ENCODE results near the gene PRSS37. TPM values are rescaled to one million over a fixed set of nuclear protein-coding genes. Genes with fewer than 3 reads are reported as not detected.

The PRSS37 gene
- total RNA-seq, 1 experiment from 2014 or later, result not detected

DNA sequence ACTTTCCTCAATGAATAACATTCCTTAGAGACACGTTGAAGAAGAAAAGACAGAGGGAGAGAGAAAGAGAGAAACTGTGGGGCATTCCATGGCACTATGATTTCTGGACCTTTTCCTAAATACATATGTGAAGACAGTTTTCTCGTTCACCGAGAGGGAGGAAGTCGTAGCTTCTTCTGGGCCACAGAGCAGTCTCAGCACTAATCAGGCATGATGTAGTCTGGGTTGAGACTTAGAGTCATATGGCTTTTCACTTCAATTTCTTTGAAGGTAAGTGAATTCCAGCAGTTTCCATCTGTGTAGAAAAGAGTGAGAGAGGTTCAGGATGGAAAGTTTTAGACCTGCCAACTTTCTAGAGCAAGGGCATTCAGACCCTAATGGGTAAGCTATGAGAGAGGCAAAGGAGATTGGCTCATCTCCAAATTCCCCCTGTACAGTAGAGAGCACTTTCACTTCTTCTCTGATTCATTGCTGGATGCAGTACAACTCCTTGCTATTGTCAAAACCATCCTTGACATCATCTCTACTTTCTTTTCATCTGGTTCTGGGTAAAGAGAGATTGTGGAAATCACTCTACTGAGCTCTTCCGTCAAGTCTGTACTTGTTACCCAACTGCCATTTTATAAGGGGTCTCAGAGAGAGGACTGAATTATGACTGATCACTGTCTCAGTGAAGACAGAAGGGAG is 43.4 kb upstream of the PRSS37 start:
- Mint-ChIP-seq H3K4me3 (no peak overlapping the region), H3K9me3 (0 out of 2 replicates have a peak, but pooled peaks cover 4% of the 10 kb centered on the region), H3K4me1 (no peaks in the 10 kb centered on the region), H3K27me3 (ENCODE audit: low read depth) (no peaks in the 10 kb centered on the region; the same call in 1 of the 2 replicates), H3K27ac (no peak overlapping the region), H3K36me3 (no peaks in the 10 kb centered on the region; the same call in 1 of the 2 replicates)
- ChIA-PET POLR2A (no interaction called here), CTCF (no interaction called here)
- DNase-seq (ENCODE audit: low spot score) (no peak), ATAC-seq (no peak)
- TF ChIP-seq, protein P1, sequence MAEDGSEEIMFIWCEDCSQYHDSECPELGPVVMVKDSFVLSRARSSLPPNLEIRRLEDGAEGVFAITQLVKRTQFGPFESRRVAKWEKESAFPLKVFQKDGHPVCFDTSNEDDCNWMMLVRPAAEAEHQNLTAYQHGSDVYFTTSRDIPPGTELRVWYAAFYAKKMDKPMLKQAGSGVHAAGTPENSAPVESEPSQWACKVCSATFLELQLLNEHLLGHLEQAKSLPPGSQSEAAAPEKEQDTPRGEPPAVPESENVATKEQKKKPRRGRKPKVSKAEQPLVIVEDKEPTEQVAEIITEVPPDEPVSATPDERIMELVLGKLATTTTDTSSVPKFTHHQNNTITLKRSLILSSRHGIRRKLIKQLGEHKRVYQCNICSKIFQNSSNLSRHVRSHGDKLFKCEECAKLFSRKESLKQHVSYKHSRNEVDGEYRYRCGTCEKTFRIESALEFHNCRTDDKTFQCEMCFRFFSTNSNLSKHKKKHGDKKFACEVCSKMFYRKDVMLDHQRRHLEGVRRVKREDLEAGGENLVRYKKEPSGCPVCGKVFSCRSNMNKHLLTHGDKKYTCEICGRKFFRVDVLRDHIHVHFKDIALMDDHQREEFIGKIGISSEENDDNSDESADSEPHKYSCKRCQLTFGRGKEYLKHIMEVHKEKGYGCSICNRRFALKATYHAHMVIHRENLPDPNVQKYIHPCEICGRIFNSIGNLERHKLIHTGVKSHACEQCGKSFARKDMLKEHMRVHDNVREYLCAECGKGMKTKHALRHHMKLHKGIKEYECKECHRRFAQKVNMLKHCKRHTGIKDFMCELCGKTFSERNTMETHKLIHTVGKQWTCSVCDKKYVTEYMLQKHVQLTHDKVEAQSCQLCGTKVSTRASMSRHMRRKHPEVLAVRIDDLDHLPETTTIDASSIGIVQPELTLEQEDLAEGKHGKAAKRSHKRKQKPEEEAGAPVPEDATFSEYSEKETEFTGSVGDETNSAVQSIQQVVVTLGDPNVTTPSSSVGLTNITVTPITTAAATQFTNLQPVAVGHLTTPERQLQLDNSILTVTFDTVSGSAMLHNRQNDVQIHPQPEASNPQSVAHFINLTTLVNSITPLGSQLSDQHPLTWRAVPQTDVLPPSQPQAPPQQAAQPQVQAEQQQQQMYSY (CRISPR knock-in tag; IDR thresholded peaks at IDR 0.05), result no peak
- TF ChIP-seq MYBL2 (CRISPR knock-in tag; IDR thresholded peaks at IDR 0.05), result no peak
- TF ChIP-seq, protein P2, sequence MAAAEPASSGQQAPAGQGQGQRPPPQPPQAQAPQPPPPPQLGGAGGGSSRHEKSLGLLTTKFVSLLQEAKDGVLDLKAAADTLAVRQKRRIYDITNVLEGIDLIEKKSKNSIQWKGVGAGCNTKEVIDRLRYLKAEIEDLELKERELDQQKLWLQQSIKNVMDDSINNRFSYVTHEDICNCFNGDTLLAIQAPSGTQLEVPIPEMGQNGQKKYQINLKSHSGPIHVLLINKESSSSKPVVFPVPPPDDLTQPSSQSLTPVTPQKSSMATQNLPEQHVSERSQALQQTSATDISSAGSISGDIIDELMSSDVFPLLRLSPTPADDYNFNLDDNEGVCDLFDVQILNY (CRISPR knock-in tag; IDR thresholded peaks at IDR 0.05), result no peak
- TF ChIP-seq, protein P3, sequence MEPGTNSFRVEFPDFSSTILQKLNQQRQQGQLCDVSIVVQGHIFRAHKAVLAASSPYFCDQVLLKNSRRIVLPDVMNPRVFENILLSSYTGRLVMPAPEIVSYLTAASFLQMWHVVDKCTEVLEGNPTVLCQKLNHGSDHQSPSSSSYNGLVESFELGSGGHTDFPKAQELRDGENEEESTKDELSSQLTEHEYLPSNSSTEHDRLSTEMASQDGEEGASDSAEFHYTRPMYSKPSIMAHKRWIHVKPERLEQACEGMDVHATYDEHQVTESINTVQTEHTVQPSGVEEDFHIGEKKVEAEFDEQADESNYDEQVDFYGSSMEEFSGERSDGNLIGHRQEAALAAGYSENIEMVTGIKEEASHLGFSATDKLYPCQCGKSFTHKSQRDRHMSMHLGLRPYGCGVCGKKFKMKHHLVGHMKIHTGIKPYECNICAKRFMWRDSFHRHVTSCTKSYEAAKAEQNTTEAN (CRISPR knock-in tag; IDR thresholded peaks at IDR 0.05), result no peak
- TF ChIP-seq SMAD3 (CRISPR knock-in tag; IDR thresholded peaks at IDR 0.05; ENCODE audit: borderline replicate concordance), result no peak
- TF ChIP-seq, protein P4, sequence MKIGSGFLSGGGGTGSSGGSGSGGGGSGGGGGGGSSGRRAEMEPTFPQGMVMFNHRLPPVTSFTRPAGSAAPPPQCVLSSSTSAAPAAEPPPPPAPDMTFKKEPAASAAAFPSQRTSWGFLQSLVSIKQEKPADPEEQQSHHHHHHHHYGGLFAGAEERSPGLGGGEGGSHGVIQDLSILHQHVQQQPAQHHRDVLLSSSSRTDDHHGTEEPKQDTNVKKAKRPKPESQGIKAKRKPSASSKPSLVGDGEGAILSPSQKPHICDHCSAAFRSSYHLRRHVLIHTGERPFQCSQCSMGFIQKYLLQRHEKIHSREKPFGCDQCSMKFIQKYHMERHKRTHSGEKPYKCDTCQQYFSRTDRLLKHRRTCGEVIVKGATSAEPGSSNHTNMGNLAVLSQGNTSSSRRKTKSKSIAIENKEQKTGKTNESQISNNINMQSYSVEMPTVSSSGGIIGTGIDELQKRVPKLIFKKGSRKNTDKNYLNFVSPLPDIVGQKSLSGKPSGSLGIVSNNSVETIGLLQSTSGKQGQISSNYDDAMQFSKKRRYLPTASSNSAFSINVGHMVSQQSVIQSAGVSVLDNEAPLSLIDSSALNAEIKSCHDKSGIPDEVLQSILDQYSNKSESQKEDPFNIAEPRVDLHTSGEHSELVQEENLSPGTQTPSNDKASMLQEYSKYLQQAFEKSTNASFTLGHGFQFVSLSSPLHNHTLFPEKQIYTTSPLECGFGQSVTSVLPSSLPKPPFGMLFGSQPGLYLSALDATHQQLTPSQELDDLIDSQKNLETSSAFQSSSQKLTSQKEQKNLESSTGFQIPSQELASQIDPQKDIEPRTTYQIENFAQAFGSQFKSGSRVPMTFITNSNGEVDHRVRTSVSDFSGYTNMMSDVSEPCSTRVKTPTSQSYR (CRISPR knock-in tag; IDR thresholded peaks at IDR 0.05), result no peak
- TF ChIP-seq, protein P5, sequence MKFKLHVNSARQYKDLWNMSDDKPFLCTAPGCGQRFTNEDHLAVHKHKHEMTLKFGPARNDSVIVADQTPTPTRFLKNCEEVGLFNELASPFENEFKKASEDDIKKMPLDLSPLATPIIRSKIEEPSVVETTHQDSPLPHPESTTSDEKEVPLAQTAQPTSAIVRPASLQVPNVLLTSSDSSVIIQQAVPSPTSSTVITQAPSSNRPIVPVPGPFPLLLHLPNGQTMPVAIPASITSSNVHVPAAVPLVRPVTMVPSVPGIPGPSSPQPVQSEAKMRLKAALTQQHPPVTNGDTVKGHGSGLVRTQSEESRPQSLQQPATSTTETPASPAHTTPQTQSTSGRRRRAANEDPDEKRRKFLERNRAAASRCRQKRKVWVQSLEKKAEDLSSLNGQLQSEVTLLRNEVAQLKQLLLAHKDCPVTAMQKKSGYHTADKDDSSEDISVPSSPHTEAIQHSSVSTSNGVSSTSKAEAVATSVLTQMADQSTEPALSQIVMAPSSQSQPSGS (CRISPR knock-in tag; IDR thresholded peaks at IDR 0.05; ENCODE audit: borderline replicate concordance, low read depth), result no peak

GRCh38 chr7:141880960-141881359 is 39.7 kb upstream of the PRSS37 start:
- peaks cover 6% of the 10 kb centered on the region for H3K4me1 Mint-ChIP-seq
- POLR2A ChIA-PET, result no interaction called here

More at GRCh38 chr7:141880960-141881359, 39.7 kb upstream of the PRSS37 start:
- H3K9me3 Mint-ChIP-seq, result 0 out of 2 replicates have a peak, but pooled peaks cover 4% of the 10 kb centered on the region
- CTCF ChIA-PET, result interaction anchor here (1.3 kb wide), 1 partner anchor 96 kb away, joined by 3 read pairs; no protein-coding TSS in a partner anchor
- H3K27me3 Mint-ChIP-seq (ENCODE audit: low read depth), result no peaks in the 10 kb centered on the region; the same call in 1 of the 2 replicates
- TF ChIP-seq KAT7 (CRISPR knock-in tag; IDR thresholded peaks at IDR 0.05; ENCODE audit: borderline replicate concordance) (no peak), ESRRA (CRISPR knock-in tag; IDR thresholded peaks at IDR 0.05; ENCODE audit: borderline replicate concordance) (no peak), ZBTB21 (CRISPR knock-in tag; IDR thresholded peaks at IDR 0.05; ENCODE audit: borderline replicate concordance) (no peak), FOXK1 (CRISPR knock-in tag; IDR thresholded peaks at IDR 0.05) (no peak)
- TF ChIP-seq, protein P6, sequence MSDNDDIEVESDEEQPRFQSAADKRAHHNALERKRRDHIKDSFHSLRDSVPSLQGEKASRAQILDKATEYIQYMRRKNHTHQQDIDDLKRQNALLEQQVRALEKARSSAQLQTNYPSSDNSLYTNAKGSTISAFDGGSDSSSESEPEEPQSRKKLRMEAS (CRISPR knock-in tag; IDR thresholded peaks at IDR 0.05), result no peak
- TF ChIP-seq, protein P7, sequence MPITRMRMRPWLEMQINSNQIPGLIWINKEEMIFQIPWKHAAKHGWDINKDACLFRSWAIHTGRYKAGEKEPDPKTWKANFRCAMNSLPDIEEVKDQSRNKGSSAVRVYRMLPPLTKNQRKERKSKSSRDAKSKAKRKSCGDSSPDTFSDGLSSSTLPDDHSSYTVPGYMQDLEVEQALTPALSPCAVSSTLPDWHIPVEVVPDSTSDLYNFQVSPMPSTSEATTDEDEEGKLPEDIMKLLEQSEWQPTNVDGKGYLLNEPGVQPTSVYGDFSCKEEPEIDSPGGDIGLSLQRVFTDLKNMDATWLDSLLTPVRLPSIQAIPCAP (CRISPR knock-in tag; IDR thresholded peaks at IDR 0.05), result no peak
- H3K27ac Mint-ChIP-seq, result no peak overlapping the region
- no peak for ATAC-seq
- DNase-seq (ENCODE audit: low spot score), result no peak
- H3K36me3 Mint-ChIP-seq, result no peaks in the 10 kb centered on the region; the same call in 1 of the 2 replicates
- no peak overlapping the region for H3K4me3 Mint-ChIP-seq
